GM19324 (cell line): ENCODE data around the gene TPD52L2.
"Not testable (repeated sequence)": the region's sequence is repeated elsewhere in the genome, so short reads cannot be mapped to it uniquely, and the experiment has no call there.

ENCODE experiments used
- ATAC-seq: cut with Tn5 transposase; IDR thresholded peaks from one replicate; pipeline ENCODE4 v1.9.1; 2021; ENCODE audit warnings: mild to moderate bottlenecking, moderate library complexity; ENCODE audit not compliant: unreplicated experiment, low FRiP score

Gene TPD52L2

DNA sequence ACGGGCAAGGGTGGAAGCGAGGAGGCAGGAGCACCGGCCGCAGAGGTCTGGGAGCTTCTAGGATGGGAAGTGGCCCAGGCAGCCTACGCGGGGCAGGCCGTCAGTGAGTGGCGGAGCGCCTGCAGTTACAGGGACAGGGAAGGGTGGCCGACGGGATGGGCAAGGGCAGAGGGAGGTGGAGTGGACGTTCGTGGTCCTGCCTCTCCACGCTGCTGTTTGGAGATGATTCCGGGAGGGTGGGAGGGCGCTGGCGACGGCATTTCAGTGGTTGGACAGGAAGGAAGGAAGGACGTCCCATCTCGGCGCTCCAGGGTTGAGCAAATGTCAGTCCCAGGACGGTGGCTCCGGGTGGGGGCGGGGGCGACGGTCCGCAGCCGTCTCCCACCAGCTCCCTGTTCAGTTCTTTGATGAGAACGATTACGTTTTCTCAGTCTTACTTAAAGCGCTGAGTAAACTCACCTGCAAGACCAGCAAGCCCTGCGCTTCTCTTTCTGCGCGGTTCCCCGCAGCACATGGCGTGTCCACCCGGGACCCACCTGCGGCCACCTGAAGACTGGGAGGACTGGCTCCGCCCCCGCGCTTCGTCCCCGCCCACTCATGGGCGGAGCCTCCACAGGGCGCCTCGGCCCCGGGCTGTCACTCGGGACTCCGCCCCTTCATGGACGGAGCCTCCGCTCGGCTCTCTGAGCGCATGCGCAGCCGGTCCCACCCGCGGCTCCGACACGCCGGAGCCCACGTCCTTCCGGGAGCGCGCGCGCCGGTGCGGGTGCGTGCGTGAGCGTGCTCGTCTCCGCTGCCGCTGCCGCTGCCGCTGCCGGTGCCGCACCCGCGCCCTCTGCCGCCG, 29.5 kb downstream of the TPD52L2 start, which contains the start of gene DNAJC5:
TSS of gene DNAJC5 (plus strand) at position 769 of the 844 bp plus-strand sequence. CDS start 33,220 bp downstream, outside the sequence.
- peak; percentile 93 for ATAC-seq

GRCh38 chr20:63895202-63895951, 30.3 kb downstream of the TPD52L2 start:
- ATAC-seq = peak; percentile 19

- ATAC-seq = no peak
Observed at GRCh38 chr20:63895952-63896263, 30.8 kb downstream of the TPD52L2 start.

- ATAC-seq = no peak
Observed at GRCh38 chr20:63896264-63897105, 31.4 kb downstream of the TPD52L2 start.

DNA sequence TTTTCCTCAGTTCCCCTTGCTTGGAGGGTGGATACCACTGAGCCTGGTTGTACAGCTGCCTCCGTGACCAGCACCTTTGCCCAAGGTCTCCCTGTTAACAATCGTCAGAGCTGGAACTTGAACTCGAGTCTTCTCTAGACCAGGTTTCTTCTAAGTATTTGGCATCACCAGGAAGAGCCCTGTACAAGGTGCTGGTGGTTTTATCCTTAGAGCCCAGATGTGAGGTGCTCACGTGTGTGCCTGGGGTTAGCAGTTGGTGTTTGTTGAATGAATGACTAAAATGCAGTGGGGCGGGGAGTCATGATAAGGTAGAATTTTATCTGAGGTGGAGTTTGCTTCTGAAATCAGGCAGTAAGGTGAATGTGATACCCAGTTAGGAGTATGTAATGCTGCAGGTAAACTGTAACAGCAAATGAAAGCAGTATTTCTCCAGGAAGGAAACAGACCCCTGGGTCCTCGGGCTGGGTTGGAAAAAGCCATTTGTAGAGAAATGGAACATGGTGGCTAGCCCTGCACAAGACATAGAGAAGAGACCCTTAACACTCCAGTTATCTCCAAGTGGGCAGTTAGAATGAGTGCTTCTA, 33.0 kb downstream of the TPD52L2 start:
- no peak for ATAC-seq

- ATAC-seq = no peak
Observed at GRCh38 chr20:63898882-63899558, 34.0 kb downstream of the TPD52L2 start.

DNA sequence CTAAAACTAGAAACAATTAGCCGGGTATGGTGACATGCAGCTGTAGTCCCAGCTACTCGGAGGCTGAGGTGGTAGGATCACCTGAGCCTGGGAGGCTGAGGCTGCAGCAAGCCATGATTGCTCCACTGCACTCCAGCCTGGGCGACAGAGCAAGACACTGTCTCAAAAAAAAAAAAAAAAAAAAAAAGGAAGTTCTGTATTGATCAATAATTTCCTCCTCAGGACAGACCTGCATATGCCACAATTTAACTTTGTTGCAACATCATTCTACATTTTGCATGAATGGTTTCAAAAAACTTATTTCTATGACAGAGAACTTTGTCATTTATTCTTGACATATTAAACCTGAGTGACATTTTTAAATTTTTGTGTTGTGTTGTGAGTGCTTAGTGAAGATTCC, 35.3 kb downstream of the TPD52L2 start:
- ATAC-seq = no peak

DNA sequence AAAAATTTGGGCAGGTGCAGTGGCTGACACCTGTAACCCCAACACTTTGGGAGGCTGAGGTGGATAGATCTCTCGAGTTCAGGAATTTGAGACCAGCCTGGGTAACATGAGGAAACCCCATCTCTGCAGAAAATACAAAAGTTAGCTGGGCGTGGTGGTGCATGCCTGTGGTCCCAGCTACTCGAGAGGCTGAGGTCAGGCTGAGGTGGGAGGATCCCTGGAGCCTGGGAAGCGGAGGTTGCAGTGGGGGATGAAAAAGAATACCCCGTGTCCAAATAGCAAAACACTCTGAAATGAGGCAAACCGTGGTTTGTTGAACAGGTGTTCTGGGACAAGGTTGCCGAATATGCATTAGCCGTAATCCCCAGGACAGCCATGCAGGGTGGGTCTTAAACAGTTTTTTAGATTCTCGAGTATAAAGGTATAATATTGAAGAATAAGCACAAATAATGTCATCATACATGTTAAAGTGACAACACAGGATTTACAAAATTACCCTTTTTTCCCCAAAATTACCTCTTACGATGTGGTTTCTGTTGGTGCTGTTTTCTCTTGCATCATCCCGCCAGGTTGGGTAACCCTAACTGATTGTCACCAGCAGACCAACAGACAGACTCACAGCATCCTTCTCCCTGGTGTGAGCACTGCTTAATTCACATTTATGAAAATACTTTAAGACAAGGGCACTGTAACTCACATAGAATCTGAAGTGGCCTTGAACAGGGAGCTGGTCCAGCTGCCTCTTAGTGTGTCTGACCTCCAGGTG, 38.9 kb downstream of the TPD52L2 start:
- ATAC-seq = no peak

DNA sequence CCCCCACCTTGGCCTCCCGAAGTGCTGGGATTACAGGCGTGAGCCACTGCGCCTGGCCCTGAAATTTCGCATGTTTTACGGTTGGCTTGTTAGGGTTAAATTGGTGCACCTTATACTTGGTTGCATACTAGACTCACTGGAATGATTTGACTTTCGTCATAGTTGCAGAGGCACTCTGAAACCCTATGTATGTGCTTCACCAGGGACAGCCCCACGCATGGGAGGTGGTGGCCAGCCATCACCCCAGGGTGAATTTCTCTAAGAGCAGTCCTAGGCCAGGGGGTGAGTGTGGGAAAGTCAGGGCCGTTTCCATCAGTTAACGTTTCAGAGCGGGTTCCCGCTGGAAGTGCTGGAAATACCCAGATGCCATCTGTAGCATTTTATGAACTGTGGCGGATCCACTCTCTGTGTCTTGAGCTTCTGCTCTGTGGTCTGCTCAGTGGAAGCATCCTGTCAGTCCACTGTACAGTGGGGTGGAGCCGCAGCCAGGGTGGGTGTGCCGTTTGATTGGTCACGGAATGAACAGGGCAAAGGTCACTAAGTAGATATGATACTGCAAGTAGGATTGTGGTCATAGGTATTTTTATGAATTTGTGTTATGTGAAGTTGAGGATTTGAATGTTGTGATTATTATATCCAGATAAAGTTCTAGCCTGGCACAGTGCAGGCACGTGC, 43.1 kb downstream of the TPD52L2 start:
- ATAC-seq = no peak

- ATAC-seq = no peak
Observed at GRCh38 chr20:63911176-63911575, 46.1 kb downstream of the TPD52L2 start.

DNA sequence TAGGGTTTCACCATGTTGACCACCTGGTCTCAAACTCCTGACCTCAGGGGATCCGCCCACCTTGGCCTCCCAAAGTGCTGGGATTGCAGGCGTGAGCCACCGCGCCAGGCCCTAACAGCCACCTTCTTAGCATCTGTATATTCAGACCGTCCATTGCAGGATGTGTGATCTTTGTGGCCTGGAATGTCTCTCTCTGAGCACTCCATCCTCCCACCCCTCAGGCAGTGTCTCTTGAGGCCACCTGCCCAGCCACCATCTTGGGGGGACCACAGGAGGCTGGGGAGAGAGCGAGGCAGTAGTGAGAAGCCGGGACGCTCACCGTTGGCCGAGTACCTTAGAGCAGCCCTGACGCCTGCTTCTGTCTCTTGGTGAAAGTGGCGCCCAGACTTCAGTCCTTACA, 48.7 kb downstream of the TPD52L2 start:
- no peak for ATAC-seq

DNA sequence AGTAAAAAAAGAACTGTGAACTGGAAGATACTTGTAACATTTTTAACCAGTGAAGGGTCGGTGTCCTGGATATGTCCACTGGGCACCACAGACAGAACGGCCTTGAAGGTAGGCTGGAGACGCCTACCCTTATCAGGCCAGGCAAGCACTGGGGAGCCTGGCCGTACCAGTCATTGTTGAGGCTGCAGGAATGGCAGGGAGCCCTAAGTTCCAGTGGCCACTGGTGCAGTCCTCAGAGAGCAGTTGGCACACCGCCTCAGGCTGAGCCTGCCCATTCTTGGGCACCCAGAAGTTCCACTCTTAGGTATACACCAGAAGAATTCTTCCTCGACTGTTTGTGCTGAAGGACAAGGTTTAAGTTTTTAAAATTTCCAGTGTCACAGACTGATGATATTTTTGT, 50.4 kb downstream of the TPD52L2 start:
- no peak for ATAC-seq

- not testable (repeated sequence) for ATAC-seq
Observed at GRCh38 chr20:63916371-63916939, 51.4 kb downstream of the TPD52L2 start.

DNA sequence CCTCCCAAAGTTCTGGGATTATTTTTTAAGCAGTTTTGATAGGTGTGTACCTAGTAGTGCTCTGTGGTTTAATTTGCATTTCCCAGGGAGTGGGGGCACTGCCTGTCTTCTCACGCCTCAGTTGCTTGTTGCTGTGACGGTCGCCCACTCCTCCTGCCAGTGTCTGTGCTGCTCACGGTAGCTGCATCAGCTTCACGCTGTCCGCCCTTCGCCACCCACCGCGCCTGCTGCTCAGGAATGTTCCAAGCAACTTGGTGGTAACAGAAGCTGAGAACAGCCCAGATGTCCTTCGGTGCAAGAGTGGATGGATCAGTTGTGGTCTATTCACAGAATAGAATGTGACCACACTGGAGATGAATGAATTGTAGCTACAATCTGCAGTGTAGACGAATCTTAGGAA, 52.7 kb downstream of the TPD52L2 start:
- ATAC-seq = no peak

DNA sequence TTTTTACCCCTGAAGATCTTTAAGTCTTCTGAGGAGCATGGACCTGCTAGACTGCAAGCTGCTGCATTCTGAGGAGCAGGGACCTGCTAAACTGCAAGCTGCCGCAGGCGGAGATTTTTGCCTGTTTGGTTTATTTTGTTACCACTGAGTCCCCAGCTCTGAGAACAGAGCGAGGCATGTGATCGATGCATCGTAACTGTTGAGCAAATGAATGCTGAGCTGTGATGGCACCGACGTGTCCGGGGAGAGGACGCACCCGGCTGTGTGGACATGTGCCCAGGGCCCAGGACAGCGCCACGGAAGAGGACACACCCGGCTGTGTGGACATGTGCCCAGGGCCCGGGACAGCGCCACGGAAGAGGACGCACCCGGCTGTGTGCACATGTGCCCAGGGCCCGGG, 54.1 kb downstream of the TPD52L2 start:
- ATAC-seq = no peak

DNA sequence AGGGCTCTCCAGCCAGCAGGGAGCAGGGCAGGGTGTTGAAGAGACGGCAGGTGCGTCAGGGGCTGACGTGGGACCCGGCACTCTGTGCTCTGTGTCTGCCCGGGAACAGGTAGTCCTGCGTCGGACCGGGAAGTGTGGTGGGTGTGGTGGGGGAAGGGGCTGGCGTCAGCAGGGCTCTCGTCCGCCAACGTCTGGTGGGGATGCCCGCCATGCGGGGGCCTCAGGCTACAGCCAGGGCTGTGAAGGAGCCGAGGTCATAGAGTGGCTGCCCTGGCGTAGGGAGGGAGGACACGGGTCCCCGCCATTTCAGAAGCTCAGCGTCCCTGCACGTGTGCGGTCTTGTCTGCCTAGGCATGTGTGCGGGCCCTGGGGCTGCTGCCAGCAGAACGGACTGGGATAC, 55.2 kb downstream of the TPD52L2 start:
- no peak for ATAC-seq

DNA sequence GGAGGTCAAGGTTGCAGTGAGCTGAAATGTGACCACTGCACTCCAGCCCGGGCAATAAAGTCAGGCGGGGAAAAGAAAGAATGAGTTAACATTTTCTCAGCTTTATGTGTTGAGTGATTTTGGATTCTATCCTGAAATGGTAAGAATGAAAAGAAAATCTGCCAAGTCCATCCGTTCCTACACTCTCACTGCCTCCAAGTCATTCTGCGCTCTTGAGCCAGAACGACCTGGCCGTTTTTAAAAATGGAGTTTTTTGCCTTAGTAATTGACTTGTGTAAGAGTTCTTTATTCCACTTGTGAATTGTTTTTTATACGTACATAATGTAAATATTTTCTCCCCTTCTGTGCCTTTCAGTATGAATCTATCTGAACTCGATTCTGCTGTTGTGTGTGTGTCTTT, 58.6 kb downstream of the TPD52L2 start:
- no peak for ATAC-seq

DNA sequence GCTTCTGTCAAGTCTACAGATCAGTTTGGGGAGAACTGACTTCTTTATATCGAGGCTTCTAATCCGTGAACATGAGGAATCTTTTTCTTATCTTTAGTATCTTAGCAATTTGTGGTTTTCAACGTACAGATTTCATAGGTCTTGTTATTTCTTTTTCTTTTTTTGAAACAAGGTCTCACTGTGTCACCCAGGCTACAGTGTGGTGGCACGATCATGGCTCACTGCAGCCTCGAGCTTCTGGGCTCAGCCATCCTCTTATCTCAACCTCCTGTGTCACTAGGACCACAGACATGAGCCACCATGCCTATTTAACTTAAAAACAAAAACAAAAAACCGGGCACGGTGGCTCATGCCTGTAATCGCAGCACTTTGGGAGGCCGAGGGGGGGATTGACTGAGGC, 59.2 kb downstream of the TPD52L2 start:
- ATAC-seq = no peak
